NB4 (cell line): ENCODE measurements around the gene UPF3A.

Source experiments
- DNase-seq: peaks from one replicate; pipeline ENCODE4 v3.0.0; 2010; ENCODE audit warnings: low read depth
- H3K4me3 ChIP-seq: one replicate; pipeline ENCODE4 v1.5.1; 2011; ENCODE audit warnings: mild to moderate bottlenecking, low read depth, low read length, moderate library complexity
- MYC ChIP-seq: IDR thresholded peaks from 2 replicates; pipeline ENCODE4 v1.6.1; 2011; ENCODE audit warnings: low read depth, low read length
- POLR2A ChIP-seq: IDR thresholded peaks from 2 replicates; pipeline ENCODE4 v1.6.1; 2011; ENCODE audit warnings: mild to moderate bottlenecking; ENCODE audit not compliant: insufficient read length; ENCODE audit errors: extremely low read depth
- TF ChIP-seq, protein P1 (sequence below): IDR thresholded peaks from 2 replicates; pipeline ENCODE4 v1.6.1; 2011; ENCODE audit warnings: low read depth, low read length
- TF ChIP-seq, protein P2 (sequence below): IDR thresholded peaks from one replicate; pipeline ENCODE4 v1.5.1; 2012; ENCODE audit warnings: low read depth, low read length

The UPF3A gene

DNA sequence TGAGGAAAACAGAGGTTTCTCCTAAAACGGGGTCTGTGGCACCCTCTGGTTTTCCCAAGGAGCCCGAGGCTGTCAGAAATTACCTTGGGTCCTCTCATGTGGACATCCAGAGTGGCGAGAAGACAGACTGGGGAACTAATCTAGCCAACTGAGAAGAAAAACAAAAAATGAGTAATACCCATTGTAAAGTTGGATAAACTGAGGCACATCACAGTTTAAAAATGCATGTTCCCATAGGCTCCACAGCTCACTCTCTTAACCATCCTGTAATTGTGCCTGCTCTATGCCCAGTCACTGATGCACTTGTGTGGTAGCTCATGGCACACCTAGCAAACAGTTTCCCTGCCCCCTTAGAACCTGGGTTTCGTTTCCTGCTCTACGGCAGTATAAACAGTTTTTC lies 15.2 kb upstream of the UPF3A start:
- no peak for DNase-seq
- TF ChIP-seq MYC, result no peak
- TF ChIP-seq, protein P1, sequence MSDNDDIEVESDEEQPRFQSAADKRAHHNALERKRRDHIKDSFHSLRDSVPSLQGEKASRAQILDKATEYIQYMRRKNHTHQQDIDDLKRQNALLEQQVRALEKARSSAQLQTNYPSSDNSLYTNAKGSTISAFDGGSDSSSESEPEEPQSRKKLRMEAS, result no peak
- TF ChIP-seq, protein P2, sequence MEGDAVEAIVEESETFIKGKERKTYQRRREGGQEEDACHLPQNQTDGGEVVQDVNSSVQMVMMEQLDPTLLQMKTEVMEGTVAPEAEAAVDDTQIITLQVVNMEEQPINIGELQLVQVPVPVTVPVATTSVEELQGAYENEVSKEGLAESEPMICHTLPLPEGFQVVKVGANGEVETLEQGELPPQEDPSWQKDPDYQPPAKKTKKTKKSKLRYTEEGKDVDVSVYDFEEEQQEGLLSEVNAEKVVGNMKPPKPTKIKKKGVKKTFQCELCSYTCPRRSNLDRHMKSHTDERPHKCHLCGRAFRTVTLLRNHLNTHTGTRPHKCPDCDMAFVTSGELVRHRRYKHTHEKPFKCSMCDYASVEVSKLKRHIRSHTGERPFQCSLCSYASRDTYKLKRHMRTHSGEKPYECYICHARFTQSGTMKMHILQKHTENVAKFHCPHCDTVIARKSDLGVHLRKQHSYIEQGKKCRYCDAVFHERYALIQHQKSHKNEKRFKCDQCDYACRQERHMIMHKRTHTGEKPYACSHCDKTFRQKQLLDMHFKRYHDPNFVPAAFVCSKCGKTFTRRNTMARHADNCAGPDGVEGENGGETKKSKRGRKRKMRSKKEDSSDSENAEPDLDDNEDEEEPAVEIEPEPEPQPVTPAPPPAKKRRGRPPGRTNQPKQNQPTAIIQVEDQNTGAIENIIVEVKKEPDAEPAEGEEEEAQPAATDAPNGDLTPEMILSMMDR, result no peak
- no peak for TF ChIP-seq POLR2A
- H3K4me3 ChIP-seq, result no peak overlapping the region

DNA sequence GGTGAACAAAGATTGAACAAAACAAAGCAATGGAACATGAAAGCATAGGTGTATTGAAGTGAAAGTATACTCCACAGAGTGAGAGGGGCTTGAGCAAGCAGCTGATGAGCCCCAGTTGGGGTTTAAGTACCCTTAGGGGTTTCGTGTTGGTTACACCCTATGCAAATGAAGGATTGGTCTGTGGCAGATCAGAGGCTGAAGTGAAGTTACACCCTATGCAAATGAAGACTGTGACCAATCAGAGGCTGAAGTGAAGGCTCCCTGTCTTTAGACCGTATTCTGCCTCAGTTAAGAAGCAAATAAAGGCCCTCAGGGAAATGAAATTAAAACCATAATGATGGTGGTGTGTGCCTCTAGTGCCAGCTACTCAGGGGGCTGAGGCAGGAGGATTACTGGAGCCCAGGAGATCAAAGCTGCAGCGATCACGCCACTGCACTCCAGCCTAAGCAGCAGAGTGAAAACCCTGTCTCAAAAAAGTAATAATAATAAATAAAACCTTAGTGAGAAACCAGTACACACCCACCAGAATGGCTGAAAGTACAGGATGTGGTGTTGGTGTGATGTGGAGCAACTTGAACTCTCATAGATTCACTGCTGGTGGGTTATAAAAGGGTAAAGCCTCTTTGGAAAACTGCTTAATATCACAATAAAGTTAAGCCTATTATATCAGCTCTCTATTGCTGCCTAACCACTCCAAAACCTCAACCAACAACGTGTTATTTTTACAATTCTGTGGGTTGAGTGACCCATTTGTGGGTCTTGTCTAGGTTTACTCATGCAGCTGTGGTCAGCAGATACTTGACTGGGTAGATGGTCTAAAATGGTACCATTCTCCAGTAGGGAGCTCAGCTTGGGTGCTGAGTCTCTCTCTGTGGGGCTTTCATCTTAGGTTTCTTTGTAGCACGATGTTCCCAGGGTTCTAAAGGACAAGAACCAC lies 12.8 kb upstream of the UPF3A start:
- no peak overlapping the region for H3K4me3 ChIP-seq
- DNase-seq, result no peak
- TF ChIP-seq, protein P2, result no peak
- TF ChIP-seq MYC, result no peak
- TF ChIP-seq, protein P1, result no peak
- no peak for TF ChIP-seq POLR2A

DNA sequence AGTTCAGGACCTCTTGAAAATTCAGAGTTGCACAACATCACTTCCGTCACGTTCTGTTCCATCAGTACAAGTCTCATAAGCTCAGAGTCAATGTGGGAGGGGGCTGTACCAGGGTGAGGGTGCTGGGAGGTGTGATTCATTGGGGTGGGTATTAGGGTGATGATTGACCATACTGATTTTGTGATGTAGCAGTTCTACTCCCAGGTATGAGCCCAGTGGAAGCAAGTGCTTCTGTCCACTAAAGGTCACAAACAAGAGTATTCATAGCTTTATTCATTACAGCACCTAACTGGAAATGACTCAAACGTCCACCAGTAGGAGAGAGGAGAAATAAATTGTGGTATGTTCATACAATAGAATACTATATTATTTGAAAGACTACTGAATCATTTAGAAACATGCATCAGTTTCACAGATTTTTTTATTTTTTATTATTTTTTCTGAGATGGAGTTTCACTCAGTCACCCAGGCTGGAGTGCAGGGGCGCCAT lies 12.1 kb upstream of the UPF3A start:
- H3K4me3 ChIP-seq, result no peak overlapping the region
- no peak for DNase-seq
- TF ChIP-seq, protein P1, result no peak
- TF ChIP-seq POLR2A, result no peak
- no peak for TF ChIP-seq MYC
- TF ChIP-seq, protein P2, result no peak

DNA sequence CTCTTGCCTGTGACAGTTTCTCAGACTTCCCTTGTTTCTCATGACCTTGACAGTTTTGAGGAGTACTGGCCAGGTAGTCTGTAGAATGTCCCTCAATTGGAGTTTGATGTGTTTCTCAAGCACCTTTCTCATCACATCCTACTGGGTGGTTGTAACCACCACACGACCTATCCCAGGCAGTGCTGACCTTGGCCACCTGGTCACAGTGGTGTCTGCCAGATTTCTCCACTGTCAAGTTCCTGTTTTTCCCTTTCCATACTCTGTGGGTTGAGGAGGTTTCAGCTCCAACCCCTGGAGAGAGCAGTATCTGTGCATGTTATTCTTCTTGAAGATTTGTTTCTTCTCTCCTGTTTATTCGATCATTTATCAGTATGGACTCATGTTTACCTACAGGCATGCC lies 8.4 kb upstream of the UPF3A start:
- TF ChIP-seq, protein P2, result no peak
- TF ChIP-seq, protein P1, result no peak
- TF ChIP-seq POLR2A, result no peak
- no peak for TF ChIP-seq MYC
- H3K4me3 ChIP-seq, result no peak overlapping the region
- DNase-seq, result peak; percentile 14

DNA sequence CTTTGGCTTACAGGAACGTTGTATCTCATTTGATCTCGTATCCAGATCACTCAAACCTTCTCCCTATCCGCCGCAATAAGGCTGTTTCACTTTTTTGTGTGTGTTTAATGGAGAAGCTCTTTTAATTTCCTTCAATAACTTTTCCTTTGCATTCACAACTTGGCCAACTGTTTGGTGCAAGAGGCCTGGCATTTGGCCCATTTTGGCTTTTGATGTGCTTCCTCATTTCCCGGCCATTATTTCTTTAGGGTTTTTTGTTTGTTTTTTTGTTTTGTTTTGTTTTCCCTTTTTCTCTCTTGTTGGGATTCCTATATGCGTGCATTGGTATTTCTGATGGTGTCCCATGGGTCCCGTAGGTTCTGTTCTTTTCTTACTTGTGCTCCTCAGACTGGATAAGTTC lies 6.1 kb upstream of the UPF3A start:
- no peak for TF ChIP-seq POLR2A
- TF ChIP-seq, protein P2, result no peak
- TF ChIP-seq MYC, result no peak
- TF ChIP-seq, protein P1, result no peak
- DNase-seq, result no peak
- H3K4me3 ChIP-seq, result no peak overlapping the region
